Loucy (cell line): Measurements from ENCODE around the gene ERFE.

Experiments used
- H2AFZ ChIP-seq: fragments of 200-600 bp; sonication (generic); 2 replicates; pipeline ENCODE4 v1.6.0; 2016; ENCODE audit warnings: antibody characterized with exemption, mild to moderate bottlenecking, low read length, moderate library complexity
- H3F3A ChIP-seq: fragments of 200-600 bp; 2 replicates; pipeline ENCODE4 v1.6.0; 2016; ENCODE audit warnings: antibody characterized with exemption, low read depth, mild to moderate bottlenecking
- H3K27me3 ChIP-seq: fragments of 200-600 bp; sonication (generic); 2 replicates; pipeline ENCODE4 v1.6.1; 2014; ENCODE audit warnings: low read length, mild to moderate bottlenecking; ENCODE audit not compliant: insufficient read depth, poor library complexity, severe bottlenecking
- H3K36me3 ChIP-seq: fragments of 200-600 bp; sonication (generic); 2 replicates; pipeline ENCODE4 v1.6.1; 2016; ENCODE audit warnings: low read length; ENCODE audit not compliant: insufficient read depth
- H3K4me1 ChIP-seq: fragments of 200-600 bp; sonication (generic); 2 replicates; pipeline ENCODE4 v1.5.1; 2014; ENCODE audit warnings: low read length, mild to moderate bottlenecking; ENCODE audit not compliant: insufficient read depth, poor library complexity, severe bottlenecking
- H3K4me2 ChIP-seq: fragments of 200-600 bp; sonication (generic); 2 replicates; pipeline ENCODE4 v1.6.0; 2014; ENCODE audit warnings: antibody characterized with exemption, low read length, low read depth, mild to moderate bottlenecking; ENCODE audit not compliant: poor library complexity, severe bottlenecking
- H3K4me3 ChIP-seq: fragments of 200-600 bp; sonication (generic); 2 replicates; pipeline ENCODE4 v1.5.1; 2014; ENCODE audit warnings: low read length, mild to moderate bottlenecking, mixed read lengths; ENCODE audit not compliant: poor library complexity, severe bottlenecking
- H3K79me2 ChIP-seq: fragments of 200-600 bp; sonication (generic); 2 replicates; pipeline ENCODE4 v1.6.1; 2014; ENCODE audit warnings: low read length; ENCODE audit not compliant: insufficient read depth
- H3K9ac ChIP-seq: fragments of 200-600 bp; sonication (generic); 2 replicates; pipeline ENCODE4 v1.6.0; 2014; ENCODE audit warnings: mild to moderate bottlenecking, low read depth, low read length, moderate library complexity; ENCODE audit not compliant: poor library complexity, severe bottlenecking
- H3K9me2 ChIP-seq: fragments of 200-600 bp; sonication (generic); replicated peaks from 2 replicates; pipeline ENCODE4 v1.6.1; 2016; ENCODE audit warnings: low read depth, low read length, mixed read lengths
- H3K9me3 ChIP-seq: fragments of 200-600 bp; sonication (generic); 2 replicates; pipeline ENCODE4 v1.6.1; 2014; ENCODE audit warnings: mild to moderate bottlenecking, antibody characterized with exemption, low read length, low read depth; ENCODE audit not compliant: insufficient read depth
- H4K20me1 ChIP-seq: fragments of 200-600 bp; sonication (generic); 2 replicates; pipeline ENCODE4 v1.6.0; 2014; ENCODE audit warnings: antibody characterized with exemption, low read length, mild to moderate bottlenecking; ENCODE audit not compliant: insufficient read depth, poor library complexity, severe bottlenecking
- CTCF ChIP-seq: fragments of 200-600 bp; sonication (generic); conservative IDR thresholded peaks from 2 replicates; pipeline ENCODE4 v1.5.1; 2014; ENCODE audit warnings: mild to moderate bottlenecking, antibody characterized with exemption, low read length
- EZH2phosphoT487 ChIP-seq: fragments of 200-600 bp; IDR thresholded peaks from 2 replicates; pipeline ENCODE4 v1.6.1; 2018; ENCODE audit warnings: antibody characterized with exemption, mild to moderate bottlenecking, moderate library complexity, borderline replicate concordance

ERFE gene

GRCh38 chr2:238158018-238158508 lies 707 bp upstream of the ERFE start:
- Histone ChIP-seq H3K9me2 (no peaks in the 10 kb centered on the region), H3K36me3 (no peaks in the 10 kb centered on the region), H3K27me3 (no peaks in the 10 kb centered on the region), H3K79me2 (no peaks in the 10 kb centered on the region), H3F3A (no peaks in the 10 kb centered on the region), H4K20me1 (no peaks in the 10 kb centered on the region), H3K4me1 (peaks cover 14% of the 10 kb centered on the region), H3K4me2 (no peak overlapping the region), H3K4me3 (no peak overlapping the region), H3K9me3 (no peaks in the 10 kb centered on the region), H3K9ac (no peak overlapping the region), H2AFZ (no peak overlapping the region)
- TF ChIP-seq CTCF, result no peak
- TF ChIP-seq EZH2phosphoT487, result no peak

GRCh38 chr2:238159071-238159539 lies 335 bp downstream of the ERFE start:
- H3K9me2 ChIP-seq, result no peaks in the 10 kb centered on the region
- H3K4me2 ChIP-seq, result peak overlapping the region; percentile 67
- peak overlapping the region; percentile 47 for H3K9ac ChIP-seq
- TF ChIP-seq EZH2phosphoT487 (no peak), CTCF (no peak)
- H3K9me3 ChIP-seq, result no peaks in the 10 kb centered on the region
- H3K79me2 ChIP-seq, result no peaks in the 10 kb centered on the region
- peak overlapping the region; percentile 72 for H3K4me3 ChIP-seq
- H3K4me1 ChIP-seq, result peaks cover 14% of the 10 kb centered on the region
- H3K36me3 ChIP-seq, result no peaks in the 10 kb centered on the region
- no peaks in the 10 kb centered on the region for H4K20me1 ChIP-seq
- 0 out of 2 replicates have a peak overlapping the region, but pooled peaks have one; percentile 4 for H2AFZ ChIP-seq
- no peaks in the 10 kb centered on the region for H3F3A ChIP-seq
- no peaks in the 10 kb centered on the region for H3K27me3 ChIP-seq

GRCh38 chr2:238159661-238160205 lies 963 bp downstream of the ERFE start:
- Histone ChIP-seq H3F3A (no peaks in the 10 kb centered on the region), H3K4me1 (peaks cover 14% of the 10 kb centered on the region), H2AFZ (peak overlapping the region; percentile 88), H4K20me1 (no peaks in the 10 kb centered on the region), H3K9me3 (no peaks in the 10 kb centered on the region), H3K79me2 (no peaks in the 10 kb centered on the region), H3K4me3 (peak overlapping the region; percentile 72), H3K4me2 (peak overlapping the region; percentile 67), H3K36me3 (no peaks in the 10 kb centered on the region), H3K9ac (peak overlapping the region; percentile 47), H3K9me2 (no peaks in the 10 kb centered on the region), H3K27me3 (no peaks in the 10 kb centered on the region)
- TF ChIP-seq EZH2phosphoT487, result no peak
- no peak for TF ChIP-seq CTCF
